ENCODE results near the gene TFF1.

TFF1 gene

DNA sequence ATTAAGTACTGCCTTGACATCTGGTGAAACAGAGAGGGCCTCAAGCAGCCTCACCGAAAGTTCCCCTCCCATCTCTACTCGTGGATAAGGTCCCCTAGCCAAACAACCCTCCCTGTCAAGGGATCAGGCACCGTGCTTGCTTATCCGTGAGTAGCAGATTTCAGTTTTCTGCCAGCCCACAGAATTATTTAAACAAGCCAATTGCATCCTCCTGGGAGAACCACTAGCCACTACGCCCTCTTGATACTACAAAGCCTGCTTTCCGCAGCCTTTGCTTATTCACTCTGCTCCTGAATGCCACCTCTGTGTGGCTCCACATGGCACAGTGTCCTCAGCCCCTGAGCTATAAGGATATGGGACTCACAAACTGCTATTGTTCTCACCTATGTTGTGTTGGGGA lies 9.7 kb downstream of the TFF1 start:
- Histone ChIP-seq H3K4me2 (ENCODE audit: insufficient read depth, low read length) (no peak overlapping the region), H4K20me1 (ENCODE audit: insufficient read depth, low read length) (no peaks in the 10 kb centered on the region), H3K9me3 (ENCODE audit: insufficient read depth, low read length, severe bottlenecking) (peaks cover 4% of the 10 kb centered on the region), H3K27ac (ENCODE audit: low read length) (no peak overlapping the region), H3K4me1 (ENCODE audit: insufficient read depth, low read length) (no peaks in the 10 kb centered on the region), H3K79me2 (ENCODE audit: insufficient read depth, low read length) (no peaks in the 10 kb centered on the region), H3K9ac (ENCODE audit: low read depth, low read length) (no peak overlapping the region), H3K4me3 (ENCODE audit: low read depth in 1 of 2, low read length in 2 of 2) (no peak overlapping the region), H2AFZ (ENCODE audit: low read depth, low read length) (no peak overlapping the region), H3K36me3 (ENCODE audit: insufficient read depth, low read length) (no peaks in the 10 kb centered on the region), H3K27me3 (ENCODE audit: insufficient read depth, low read length, poor library complexity) (no peaks in the 10 kb centered on the region)
- TF ChIP-seq, protein P1, sequence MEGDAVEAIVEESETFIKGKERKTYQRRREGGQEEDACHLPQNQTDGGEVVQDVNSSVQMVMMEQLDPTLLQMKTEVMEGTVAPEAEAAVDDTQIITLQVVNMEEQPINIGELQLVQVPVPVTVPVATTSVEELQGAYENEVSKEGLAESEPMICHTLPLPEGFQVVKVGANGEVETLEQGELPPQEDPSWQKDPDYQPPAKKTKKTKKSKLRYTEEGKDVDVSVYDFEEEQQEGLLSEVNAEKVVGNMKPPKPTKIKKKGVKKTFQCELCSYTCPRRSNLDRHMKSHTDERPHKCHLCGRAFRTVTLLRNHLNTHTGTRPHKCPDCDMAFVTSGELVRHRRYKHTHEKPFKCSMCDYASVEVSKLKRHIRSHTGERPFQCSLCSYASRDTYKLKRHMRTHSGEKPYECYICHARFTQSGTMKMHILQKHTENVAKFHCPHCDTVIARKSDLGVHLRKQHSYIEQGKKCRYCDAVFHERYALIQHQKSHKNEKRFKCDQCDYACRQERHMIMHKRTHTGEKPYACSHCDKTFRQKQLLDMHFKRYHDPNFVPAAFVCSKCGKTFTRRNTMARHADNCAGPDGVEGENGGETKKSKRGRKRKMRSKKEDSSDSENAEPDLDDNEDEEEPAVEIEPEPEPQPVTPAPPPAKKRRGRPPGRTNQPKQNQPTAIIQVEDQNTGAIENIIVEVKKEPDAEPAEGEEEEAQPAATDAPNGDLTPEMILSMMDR (IDR thresholded peaks at IDR 0.05; ENCODE audit: borderline replicate concordance, extremely low read depth, low read length, poor library complexity, severe bottlenecking): no peak
- no peak for TF ChIP-seq EZH2 (IDR thresholded peaks at IDR 0.05; ENCODE audit: borderline replicate concordance, low read depth, low read length, severe bottlenecking)
- ATAC-seq (ENCODE audit: insufficient read depth, low read depth) (no peak), DNase-seq (no peak)

DNA sequence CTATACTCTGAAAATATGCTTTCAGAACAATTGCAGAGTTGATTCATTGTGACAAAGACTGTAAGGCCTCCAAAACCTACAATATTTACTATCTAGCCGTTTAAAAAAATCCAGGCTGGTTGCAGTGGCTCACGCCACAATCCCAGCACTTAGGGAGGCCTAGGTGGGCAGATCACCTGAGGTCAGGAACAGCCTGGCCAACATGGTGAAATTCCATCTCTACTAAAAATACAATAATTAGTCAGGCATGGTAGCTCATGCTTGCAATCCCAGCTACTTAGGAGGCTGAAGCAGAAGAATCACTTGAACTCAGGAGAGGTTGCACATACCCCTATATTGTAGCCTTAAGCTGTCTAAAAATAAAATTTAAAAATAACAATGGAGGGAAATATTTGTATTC lies 10.3 kb downstream of the TFF1 start:
- H3K4me2 ChIP-seq (ENCODE audit: insufficient read depth, low read length): no peak overlapping the region
- H3K79me2 ChIP-seq (ENCODE audit: insufficient read depth, low read length): no peaks in the 10 kb centered on the region
- no peak for ATAC-seq (ENCODE audit: insufficient read depth, low read depth)
- no peaks in the 10 kb centered on the region for H3K36me3 ChIP-seq (ENCODE audit: insufficient read depth, low read length)
- no peaks in the 10 kb centered on the region for H3K27me3 ChIP-seq (ENCODE audit: insufficient read depth, low read length, poor library complexity)
- H3K4me1 ChIP-seq (ENCODE audit: insufficient read depth, low read length): no peaks in the 10 kb centered on the region
- TF ChIP-seq EZH2 (IDR thresholded peaks at IDR 0.05; ENCODE audit: borderline replicate concordance, low read depth, low read length, severe bottlenecking): no peak
- TF ChIP-seq, protein P1 (IDR thresholded peaks at IDR 0.05; ENCODE audit: borderline replicate concordance, extremely low read depth, low read length, poor library complexity, severe bottlenecking): no peak
- H3K9ac ChIP-seq (ENCODE audit: low read depth, low read length): no peak overlapping the region
- peaks cover 4% of the 10 kb centered on the region for H3K9me3 ChIP-seq (ENCODE audit: insufficient read depth, low read length, severe bottlenecking)
- no peak overlapping the region for H2AFZ ChIP-seq (ENCODE audit: low read depth, low read length)
- no peak for DNase-seq
- H3K27ac ChIP-seq (ENCODE audit: low read length): no peak overlapping the region
- H3K4me3 ChIP-seq (ENCODE audit: low read depth in 1 of 2, low read length in 2 of 2): no peak overlapping the region
- no peaks in the 10 kb centered on the region for H4K20me1 ChIP-seq (ENCODE audit: insufficient read depth, low read length)

DNA sequence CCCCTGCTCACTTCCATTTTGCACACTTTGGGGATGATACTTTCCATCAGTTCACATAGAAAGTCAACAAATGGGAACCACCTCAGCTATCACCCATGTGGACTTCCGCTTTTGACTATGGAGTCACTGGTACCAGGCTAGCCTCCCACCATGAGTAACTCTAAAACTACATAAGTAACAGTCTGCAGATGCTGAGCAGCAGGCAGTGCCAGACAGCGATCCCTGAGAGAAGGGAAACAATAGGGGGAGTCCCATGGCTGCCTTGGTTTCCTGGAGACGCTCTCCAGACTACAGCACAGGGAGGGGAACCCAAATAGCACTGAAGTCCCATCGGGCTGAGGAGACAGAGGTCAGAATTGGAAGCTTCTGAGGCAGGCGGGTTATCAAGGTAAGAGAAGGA lies 12.7 kb downstream of the TFF1 start:
- Histone ChIP-seq H3K9me3 (ENCODE audit: insufficient read depth, low read length, severe bottlenecking) (peaks cover 4% of the 10 kb centered on the region), H3K4me3 (ENCODE audit: low read depth in 1 of 2, low read length in 2 of 2) (no peak overlapping the region), H3K27ac (ENCODE audit: low read length) (no peak overlapping the region), H4K20me1 (ENCODE audit: insufficient read depth, low read length) (no peaks in the 10 kb centered on the region), H3K4me2 (ENCODE audit: insufficient read depth, low read length) (no peak overlapping the region), H3K36me3 (ENCODE audit: insufficient read depth, low read length) (no peaks in the 10 kb centered on the region), H3K9ac (ENCODE audit: low read depth, low read length) (no peak overlapping the region), H2AFZ (ENCODE audit: low read depth, low read length) (no peak overlapping the region), H3K4me1 (ENCODE audit: insufficient read depth, low read length) (no peaks in the 10 kb centered on the region), H3K79me2 (ENCODE audit: insufficient read depth, low read length) (no peaks in the 10 kb centered on the region), H3K27me3 (ENCODE audit: insufficient read depth, low read length, poor library complexity) (no peaks in the 10 kb centered on the region)
- DNase-seq (no peak), ATAC-seq (ENCODE audit: insufficient read depth, low read depth) (no peak)
- TF ChIP-seq, protein P1 (IDR thresholded peaks at IDR 0.05; ENCODE audit: borderline replicate concordance, extremely low read depth, low read length, poor library complexity, severe bottlenecking): no peak
- no peak for TF ChIP-seq EZH2 (IDR thresholded peaks at IDR 0.05; ENCODE audit: borderline replicate concordance, low read depth, low read length, severe bottlenecking)
